Hepatic stellate cell (primary cell): Measurements from ENCODE around the gene L3MBTL3.

Experiments
- DNase-seq: peaks from one replicate; pipeline ENCODE4 v3.0.0; 2011; ENCODE audit warnings: low spot score

The L3MBTL3 gene

GRCh38 chr6:130185658-130186057 is 167.3 kb downstream of the L3MBTL3 start:
- no peak for DNase-seq

GRCh38 chr6:130187335-130188206 is 169.2 kb downstream of the L3MBTL3 start:
- DNase-seq: no peak

GRCh38 chr6:130188207-130188899 is 170.0 kb downstream of the L3MBTL3 start:
- DNase-seq: no peak

- no peak for DNase-seq
Observed at GRCh38 chr6:130189531-130190397, 171.4 kb downstream of the L3MBTL3 start.
